ENCODE measurements around the gene SETDB2. TPM values are rescaled to one million over a fixed set of nuclear protein-coding genes. Genes with fewer than 3 reads are reported as not detected.
"Not testable (repeated sequence)": the region's sequence is repeated elsewhere in the genome, so short reads cannot be mapped to it uniquely, and the experiment has no call there.

The SETDB2 gene
- total RNA-seq, 4 donors from 2014 or later = 2.8 to 11.6 (median 8.8) TPM

DNA sequence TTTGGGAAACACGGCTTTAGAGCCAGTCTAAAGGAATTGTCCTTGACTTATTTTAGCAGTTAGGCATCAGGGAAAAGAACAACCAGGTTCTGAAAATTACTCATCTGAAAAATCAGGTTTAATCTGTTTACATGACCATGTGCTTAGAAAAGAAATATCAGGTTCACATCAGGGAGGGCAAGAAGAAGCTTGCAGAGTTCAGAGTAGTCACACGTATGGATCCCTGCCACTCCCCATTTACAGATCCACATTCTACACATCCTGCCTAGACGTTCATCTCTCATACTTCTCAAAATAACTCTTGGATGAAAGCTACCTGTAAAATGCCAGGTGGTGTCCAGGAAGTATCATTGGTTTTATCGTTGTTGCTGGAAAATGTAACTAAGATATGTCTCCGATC is 37.7 kb downstream of the SETDB2 start:
- DNase-seq = no peak
- no peak overlapping the region for H3K4me3 ChIP-seq
- peaks cover 0 to 56% (median 16%) of the 10 kb centered on the region in 4 donors for H3K36me3 ChIP-seq
- in situ Hi-C loops (cut with MboI; ENCODE audit: low pct_ligation_motif_present in 1 of 4, low pct_unique_long_range_greater_than_20kb in 1 of 4, low sequenced_read_pairs in 3 of 4) (no loop called here), intact Hi-C loops (cut with DNase I; ENCODE audit: low total_unique reads) (no loop called here)
- WGBS, 2 donors (ENCODE audit: low coverage in 1 of 2) = 78 to 79% methylated on average over 4 to 5 of the region's 5 CpGs
- H3K27me3 ChIP-seq = no peaks in the 10 kb centered on the region
- no peaks in the 10 kb centered on the region for H3K9me3 ChIP-seq
- no peak overlapping the region for H3K27ac ChIP-seq
- TF ChIP-seq EP300 (IDR thresholded peaks at IDR 0.05; ENCODE audit: low read depth) (no peak), POLR2AphosphoS5 (IDR thresholded peaks at IDR 0.05) (no peak), POLR2A (IDR thresholded peaks at IDR 0.05) (no peak)
- TF ChIP-seq, protein P1, sequence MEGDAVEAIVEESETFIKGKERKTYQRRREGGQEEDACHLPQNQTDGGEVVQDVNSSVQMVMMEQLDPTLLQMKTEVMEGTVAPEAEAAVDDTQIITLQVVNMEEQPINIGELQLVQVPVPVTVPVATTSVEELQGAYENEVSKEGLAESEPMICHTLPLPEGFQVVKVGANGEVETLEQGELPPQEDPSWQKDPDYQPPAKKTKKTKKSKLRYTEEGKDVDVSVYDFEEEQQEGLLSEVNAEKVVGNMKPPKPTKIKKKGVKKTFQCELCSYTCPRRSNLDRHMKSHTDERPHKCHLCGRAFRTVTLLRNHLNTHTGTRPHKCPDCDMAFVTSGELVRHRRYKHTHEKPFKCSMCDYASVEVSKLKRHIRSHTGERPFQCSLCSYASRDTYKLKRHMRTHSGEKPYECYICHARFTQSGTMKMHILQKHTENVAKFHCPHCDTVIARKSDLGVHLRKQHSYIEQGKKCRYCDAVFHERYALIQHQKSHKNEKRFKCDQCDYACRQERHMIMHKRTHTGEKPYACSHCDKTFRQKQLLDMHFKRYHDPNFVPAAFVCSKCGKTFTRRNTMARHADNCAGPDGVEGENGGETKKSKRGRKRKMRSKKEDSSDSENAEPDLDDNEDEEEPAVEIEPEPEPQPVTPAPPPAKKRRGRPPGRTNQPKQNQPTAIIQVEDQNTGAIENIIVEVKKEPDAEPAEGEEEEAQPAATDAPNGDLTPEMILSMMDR (IDR thresholded peaks at IDR 0.05) = no peak
- no peaks in the 10 kb centered on the region for H3K4me1 ChIP-seq

DNA sequence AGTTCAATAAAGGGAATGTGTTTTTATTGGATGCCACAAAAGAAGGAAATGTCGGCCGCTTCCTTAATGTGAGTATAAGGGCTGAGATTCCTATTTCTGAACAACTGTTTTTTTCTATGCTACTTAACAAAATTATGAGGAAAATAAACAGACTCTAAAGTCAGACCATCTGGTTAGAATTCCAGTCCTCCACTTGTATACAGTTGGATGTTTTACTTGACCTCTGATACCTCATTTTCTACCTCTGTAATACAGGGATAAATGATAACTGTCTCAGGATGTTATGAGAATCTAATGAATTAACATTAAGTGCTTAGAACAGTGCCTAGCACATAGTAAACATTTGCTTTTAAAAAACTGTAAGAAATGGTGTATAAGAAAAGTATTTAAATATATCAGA is 44.5 kb downstream of the SETDB2 start:
- DNase-seq = no peak
- Histone ChIP-seq H3K27me3 (no peaks in the 10 kb centered on the region), H3K27ac (no peak overlapping the region), H3K4me3 (no peak overlapping the region), H3K36me3 (peaks cover 0 to 32% (median 5%) of the 10 kb centered on the region in 4 donors), H3K9me3 (no peaks in the 10 kb centered on the region), H3K4me1 (no peaks in the 10 kb centered on the region)
- no peak for TF ChIP-seq POLR2A (IDR thresholded peaks at IDR 0.05)
- TF ChIP-seq EP300 (IDR thresholded peaks at IDR 0.05; ENCODE audit: low read depth) = no peak
- TF ChIP-seq, protein P1 (IDR thresholded peaks at IDR 0.05) = no peak
- TF ChIP-seq POLR2AphosphoS5 (IDR thresholded peaks at IDR 0.05) = no peak
- in situ Hi-C loops (cut with MboI; ENCODE audit: low pct_ligation_motif_present in 1 of 4, low pct_unique_long_range_greater_than_20kb in 1 of 4, low sequenced_read_pairs in 3 of 4) (no loop called here), intact Hi-C loops (cut with DNase I; ENCODE audit: low total_unique reads) (no loop called here)
- 88 to 100% methylated on average over 2 of the region's 2 CpGs for WGBS, 2 donors (ENCODE audit: low coverage in 1 of 2)

DNA sequence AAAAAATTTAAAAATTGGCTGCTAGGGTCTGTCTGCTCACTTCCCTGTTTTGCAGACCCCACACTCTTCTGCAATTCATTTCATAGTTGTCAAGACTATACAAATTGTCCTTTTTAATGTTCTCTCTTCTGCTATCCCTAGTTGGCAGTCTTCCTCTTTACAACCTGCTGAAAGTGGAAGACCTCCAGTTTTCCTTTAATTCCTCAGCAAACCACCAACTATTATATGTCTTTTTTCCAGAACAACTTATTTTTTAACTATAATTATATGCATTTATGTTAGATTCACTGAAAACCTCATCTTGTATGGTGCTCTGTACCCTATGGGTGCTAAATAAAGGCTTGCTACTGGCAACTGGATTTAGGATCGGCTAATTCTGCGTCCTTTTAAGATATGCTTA is 50.6 kb downstream of the SETDB2 start:
- intact Hi-C loops (cut with DNase I; ENCODE audit: low total_unique reads) = no loop called here
- TF ChIP-seq POLR2A (IDR thresholded peaks at IDR 0.05) (no peak), POLR2AphosphoS5 (IDR thresholded peaks at IDR 0.05) (no peak), EP300 (IDR thresholded peaks at IDR 0.05; ENCODE audit: low read depth) (no peak)
- TF ChIP-seq, protein P1 (IDR thresholded peaks at IDR 0.05) = no peak
- Histone ChIP-seq H3K27me3 (no peaks in the 10 kb centered on the region), H3K4me1 (peaks cover 0 to 9% (median 7%) of the 10 kb centered on the region in 4 donors), H3K36me3 (no peaks in the 10 kb centered on the region), H3K4me3 (peak overlapping the region; percentile 17 to 69 (median 56)), H3K27ac (peak overlapping the region; percentile 91 to 96 (median 92)), H3K9me3 (no peaks in the 10 kb centered on the region)
- 36 to 40% methylated on average over 2 of the region's 2 CpGs for WGBS, 2 donors (ENCODE audit: low coverage in 1 of 2)
- no peak for DNase-seq
- in situ Hi-C loops (cut with MboI; ENCODE audit: low pct_ligation_motif_present in 1 of 4, low pct_unique_long_range_greater_than_20kb in 1 of 4, low sequenced_read_pairs in 3 of 4) = no loop called here

DNA sequence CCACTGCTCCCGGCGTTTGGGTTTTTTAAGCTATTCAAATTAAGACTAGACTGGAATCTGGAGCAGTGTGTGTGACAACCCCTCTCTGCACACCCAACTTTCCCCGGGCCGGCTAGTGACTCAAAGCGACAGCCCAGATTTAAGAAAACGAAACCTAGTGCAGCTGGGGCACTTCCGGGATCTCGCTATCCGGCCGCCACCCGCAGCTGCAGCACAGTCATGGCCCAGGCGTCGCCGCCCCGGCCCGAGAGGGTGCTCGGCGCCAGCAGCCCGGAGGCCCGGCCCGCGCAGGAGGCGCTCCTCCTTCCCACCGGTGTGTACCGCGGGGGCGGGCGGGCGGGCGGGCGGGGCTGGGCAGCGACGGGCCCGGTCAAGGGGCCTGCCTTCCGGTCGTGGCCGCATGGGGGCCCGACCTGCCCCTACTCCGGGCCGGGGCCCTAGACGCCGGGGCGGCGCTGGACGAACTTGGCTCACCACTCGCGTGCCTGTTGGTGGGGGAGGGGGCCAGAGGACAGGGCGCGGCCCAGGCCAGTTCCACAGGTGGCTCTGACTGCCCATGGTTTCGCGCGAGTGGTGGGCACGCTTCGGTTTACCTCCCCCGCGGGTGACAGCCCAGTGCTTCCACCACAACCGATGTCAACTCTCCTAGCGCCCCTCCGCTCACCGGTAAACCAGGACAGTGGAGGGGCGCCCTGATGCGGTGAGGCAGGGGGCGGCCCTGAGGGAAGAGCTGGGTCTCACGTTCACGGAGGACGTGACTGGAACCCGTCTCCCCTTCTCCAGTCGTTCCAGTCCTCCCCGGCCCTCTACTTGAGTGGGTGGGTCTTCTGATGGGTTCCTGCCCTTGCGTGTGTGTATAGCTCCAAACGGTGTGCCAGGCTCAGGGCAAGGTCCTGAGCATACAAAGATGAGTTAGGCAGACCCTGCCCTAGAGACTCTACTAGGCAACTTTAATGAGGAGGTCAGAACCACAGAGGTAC is 52.0 kb downstream of the SETDB2 start, which contains the start of gene PHF11:
Gene PHF11 (plus strand): TSS at position 171 of the 980 bp plus-strand sequence. CDS start 49 bp downstream, at position 220.
- H3K36me3 ChIP-seq = no peaks in the 10 kb centered on the region
- intact Hi-C loops (cut with DNase I; ENCODE audit: low total_unique reads) = no loop called here

DNA sequence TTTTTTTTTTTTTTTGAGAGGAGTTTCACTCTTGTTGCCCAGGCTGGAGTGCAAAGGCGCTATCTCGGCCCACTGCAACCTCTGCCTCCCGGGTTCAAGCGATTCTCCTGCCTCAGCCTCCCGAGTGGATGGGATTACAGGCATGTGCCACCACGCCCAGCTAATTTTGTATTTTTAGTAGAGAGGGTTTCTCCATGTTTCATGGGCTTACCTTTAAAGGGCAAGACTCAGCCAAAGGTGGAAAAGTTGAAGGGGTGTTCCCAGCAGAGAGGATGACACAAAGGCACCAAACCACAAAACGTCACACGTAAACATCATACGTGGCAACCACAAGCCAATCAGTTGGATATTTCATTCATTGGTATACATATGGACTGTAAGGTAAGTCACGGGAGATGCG is 52.8 kb downstream of the SETDB2 start:
- H3K4me3 ChIP-seq; DNase-seq; in situ Hi-C loops (cut with MboI; ENCODE audit: low pct_ligation_motif_present in 1 of 4, low pct_unique_long_range_greater_than_20kb in 1 of 4, low sequenced_read_pairs in 3 of 4); intact Hi-C loops (cut with DNase I; ENCODE audit: low total_unique reads); H3K4me1 ChIP-seq; H3K9me3 ChIP-seq; H3K27me3 ChIP-seq; H3K36me3 ChIP-seq: not testable (repeated sequence)
- WGBS, 2 donors (ENCODE audit: low coverage in 1 of 2) = 65 to 79% methylated on average over 3 to 11 of the region's 11 CpGs
- peak overlapping the region; percentile 91 to 96 (median 92) for H3K27ac ChIP-seq

More for the DNA sequence above, 52.0 kb downstream of the SETDB2 start, which contains the start of gene PHF11:
- 2% methylated on average over 43 of the region's 71 CpGs; no CpG with 5 or more reads in 1 of the 2 donors for WGBS, 2 donors (ENCODE audit: low coverage in 1 of 2)
- H3K4me3 ChIP-seq = peak within 1 kb of the TSS; percentile 17 to 69 (median 56)
- H3K27ac ChIP-seq = peak within 1 kb of the TSS; percentile 91 to 96 (median 92)
- in situ Hi-C loops (cut with MboI; ENCODE audit: low pct_ligation_motif_present in 1 of 4, low pct_unique_long_range_greater_than_20kb in 1 of 4, low sequenced_read_pairs in 3 of 4) = no loop called here
- no peaks in the 10 kb centered on the region for H3K9me3 ChIP-seq
- peak; percentile 87 for DNase-seq
- H3K4me1 ChIP-seq = peaks cover 0 to 9% (median 7%) of the 10 kb centered on the region in 4 donors
- no peak for TF ChIP-seq EP300 (IDR thresholded peaks at IDR 0.05; ENCODE audit: low read depth)
- peak; percentile 11 to 81 (median 76) for TF ChIP-seq POLR2AphosphoS5 (IDR thresholded peaks at IDR 0.05)
- TF ChIP-seq POLR2A (IDR thresholded peaks at IDR 0.05) = peak; percentile 74
- TF ChIP-seq, protein P1 (IDR thresholded peaks at IDR 0.05) = peak in 2 of 5 experiments; percentile 16
- H3K27me3 ChIP-seq = no peaks in the 10 kb centered on the region
